Liver (tissue), 9 donors: ENCODE data around the gene FNDC8. TPM values are rescaled to one million over a fixed set of nuclear protein-coding genes. Genes with fewer than 3 reads are reported as not detected.

Experiments
- DNase-seq: peaks from one replicate; pipeline ENCODE4 v3.0.0-alpha.2; 2017; ENCODE audit warnings: low spot score
- H3K27ac ChIP-seq, 2 donors: one replicate each; pipeline ENCODE4 v1.7.0; 2013; ENCODE audit warnings: inconsistent platforms in 2 of 2, low read length in 2 of 2, control low read depth in 1 of 2, low read depth in 1 of 2, mild to moderate bottlenecking in 1 of 2
- H3K27me3 ChIP-seq, 4 donors: one replicate each; pipeline versions ENCODE4 v1.6.1 to v1.7.0; 2013; ENCODE audit warnings: low read length in 3 of 4, inconsistent platforms in 1 of 4, mild to moderate bottlenecking in 1 of 4, moderate library complexity in 1 of 4; ENCODE audit not compliant: control insufficient read depth in 4 of 4, insufficient read depth in 4 of 4
- H3K36me3 ChIP-seq, 4 donors: one replicate each; pipeline versions ENCODE4 v1.6.1 to v1.7.0; 2013; ENCODE audit warnings: low read length in 3 of 4, mild to moderate bottlenecking in 3 of 4, low read depth in 1 of 4, moderate library complexity in 1 of 4; ENCODE audit not compliant: control insufficient read depth in 4 of 4, insufficient read depth in 3 of 4
- H3K4me1 ChIP-seq, 4 donors: one replicate each; pipeline versions ENCODE4 v1.6.1 to v1.7.0; 2013; ENCODE audit warnings: low read length in 3 of 4, mild to moderate bottlenecking in 3 of 4, moderate library complexity in 1 of 4; ENCODE audit not compliant: control insufficient read depth in 4 of 4, insufficient read depth in 4 of 4
- H3K4me3 ChIP-seq, 3 donors: one replicate each; pipeline versions ENCODE4 v1.6.1 to v1.7.0; 2013; ENCODE audit warnings: low read length in 3 of 3, control low read depth in 1 of 3, low read depth in 1 of 3, mild to moderate bottlenecking in 1 of 3
- H3K9ac ChIP-seq, 2 donors: one replicate each; pipeline ENCODE4 v1.7.0; 2013; ENCODE audit warnings: low read length in 2 of 2, mild to moderate bottlenecking in 2 of 2, moderate library complexity in 2 of 2, control low read depth in 1 of 2, low read depth in 1 of 2
- H3K9me3 ChIP-seq, 4 donors: one replicate each; pipeline versions ENCODE4 v1.6.1 to v1.7.0; 2013; ENCODE audit warnings: low read length in 3 of 4; ENCODE audit not compliant: control insufficient read depth in 4 of 4
- EGR1 ChIP-seq, 2 donors: IDR thresholded peaks; 2 replicates each; pipeline ENCODE4 v1.6.1; 2016 to 2018; ENCODE audit warnings: antibody characterized with exemption in 2 of 2, low read depth in 2 of 2
- FOXA2 ChIP-seq: IDR thresholded peaks from 2 replicates; pipeline ENCODE4 v1.6.1; 2016; ENCODE audit warnings: antibody characterized with exemption
- GABPA ChIP-seq, 2 donors: IDR thresholded peaks in 1 of 2; conservative IDR thresholded peaks in 1 of 2; 2 replicates each; pipeline ENCODE4 v1.6.1; 2016; ENCODE audit warnings: antibody characterized with exemption in 2 of 2, mild to moderate bottlenecking in 1 of 2, moderate library complexity in 1 of 2
- HNF4A ChIP-seq, 2 donors: conservative IDR thresholded peaks; 2 replicates each; pipeline ENCODE4 v1.6.1; 2016; ENCODE audit warnings: antibody characterized with exemption in 2 of 2, mild to moderate bottlenecking in 2 of 2
- HNF4G ChIP-seq: IDR thresholded peaks from 2 replicates; pipeline ENCODE4 v1.6.1; 2016; ENCODE audit warnings: antibody characterized with exemption
- JUND ChIP-seq, 2 donors: IDR thresholded peaks; 2 replicates each; pipeline ENCODE4 v1.6.1; 2016; ENCODE audit warnings: antibody characterized with exemption in 2 of 2
- NR2F2 ChIP-seq: IDR thresholded peaks from 2 replicates; pipeline ENCODE4 v1.6.1; 2016; ENCODE audit warnings: antibody characterized with exemption
- RAD21 ChIP-seq, 2 donors: IDR thresholded peaks; 2 replicates each; pipeline ENCODE4 v1.6.1; 2016; ENCODE audit warnings: antibody characterized with exemption in 2 of 2, mild to moderate bottlenecking in 2 of 2
- RXRA ChIP-seq, 2 donors: IDR thresholded peaks; 2 replicates each; pipeline ENCODE4 v1.6.1; 2017 to 2018; ENCODE audit warnings: antibody characterized with exemption in 2 of 2, mild to moderate bottlenecking in 1 of 2
- SP1 ChIP-seq: IDR thresholded peaks from 2 replicates; pipeline ENCODE4 v1.6.1; 2018; ENCODE audit warnings: antibody characterized with exemption, mild to moderate bottlenecking
- TAF1 ChIP-seq: conservative IDR thresholded peaks from 2 replicates; pipeline ENCODE4 v1.6.1; 2016; ENCODE audit warnings: antibody characterized with exemption, mild to moderate bottlenecking
- YY1 ChIP-seq: IDR thresholded peaks from 2 replicates; pipeline ENCODE4 v1.6.1; 2016; ENCODE audit warnings: antibody characterized with exemption, mild to moderate bottlenecking
- WGBS: extraction: QIAGEN DNeasy Blood & Tissue Kit; methylation state at CpG from one replicate; pipeline ENCODE4 v1.1.7; 2013; 5-methylcytosine and 5-hydroxymethylcytosine counted together
- polyA plus RNA-seq, 2 donors: library from polyadenylated mRNA; stranded (reverse) in 1 of 2; unstranded in 1 of 2; fragments of 200-250 nt in 1 of 2; fragments of >200 nt in 1 of 2; fragmentation: Nextera tagmentation in 1 of 2; extraction: Ambion mirVana in 1 of 2; gene quantifications; one replicate each; pipeline versions ENCODE4 v1.2.1 to v1.2.3, GENCODE V29; 2013 to 2015
- total RNA-seq, 2 donors: library from RNA; depleted of rRNA; stranded (reverse); fragments of >200 nt; gene quantifications; one replicate each; pipeline ENCODE4 v1.2.3, GENCODE V29; 2014
- TF ChIP-seq, protein P1 (sequence below): IDR thresholded peaks from 2 replicates; pipeline ENCODE4 v1.6.1; 2016; ENCODE audit warnings: antibody characterized with exemption, mild to moderate bottlenecking
- TF ChIP-seq, protein P2 (sequence below): IDR thresholded peaks from 2 replicates; pipeline ENCODE4 v1.6.1; 2016; ENCODE audit warnings: antibody characterized with exemption
- TF ChIP-seq, protein P3 (sequence below): IDR thresholded peaks from 2 replicates; pipeline ENCODE4 v1.6.1; 2016; ENCODE audit warnings: antibody characterized with exemption
- TF ChIP-seq, protein P4 (sequence below): IDR thresholded peaks from 2 replicates; pipeline ENCODE4 v1.6.1; 2016; ENCODE audit warnings: antibody characterized with exemption
- donor health status: healthy.
- donor health status: healthy.
- donor health status: healthy.
- donor health status: healthy.
- donor health status: healthy.

Gene FNDC8
- total and polyA plus RNA-seq, 4 donors: not detected

DNA sequence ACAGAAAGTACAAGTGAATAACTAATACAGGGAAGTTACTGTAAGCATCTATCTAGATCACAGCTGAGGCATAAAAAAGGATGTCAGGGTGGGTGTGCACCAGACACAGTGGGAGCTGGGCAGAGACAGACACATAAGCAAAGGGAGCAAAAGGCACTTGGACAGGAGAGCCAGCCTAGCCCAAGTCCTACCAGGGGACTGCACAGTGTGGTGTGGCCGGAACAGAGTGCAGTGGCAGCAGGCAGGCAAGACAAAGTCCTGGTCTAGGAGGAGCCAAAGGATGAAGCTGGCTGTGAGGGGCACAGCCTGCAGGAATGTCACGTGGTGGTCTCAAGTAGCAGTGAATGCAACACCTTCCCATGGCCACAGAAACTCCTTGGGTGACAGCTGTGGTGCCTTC, 23.6 kb upstream of the FNDC8 start:
- Histone ChIP-seq H3K4me1 (no peaks in the 10 kb centered on the region), H3K27ac (no peak overlapping the region), H3K9me3 (no peaks in the 10 kb centered on the region), H3K9ac (no peak overlapping the region), H3K27me3 (no peaks in the 10 kb centered on the region), H3K4me3 (no peak overlapping the region), H3K36me3 (peaks cover 0 to 22% (median 5%) of the 10 kb centered on the region in 4 donors)
- 93% methylated on average over 2 of the region's 2 CpGs for WGBS
- TF ChIP-seq, protein P1, sequence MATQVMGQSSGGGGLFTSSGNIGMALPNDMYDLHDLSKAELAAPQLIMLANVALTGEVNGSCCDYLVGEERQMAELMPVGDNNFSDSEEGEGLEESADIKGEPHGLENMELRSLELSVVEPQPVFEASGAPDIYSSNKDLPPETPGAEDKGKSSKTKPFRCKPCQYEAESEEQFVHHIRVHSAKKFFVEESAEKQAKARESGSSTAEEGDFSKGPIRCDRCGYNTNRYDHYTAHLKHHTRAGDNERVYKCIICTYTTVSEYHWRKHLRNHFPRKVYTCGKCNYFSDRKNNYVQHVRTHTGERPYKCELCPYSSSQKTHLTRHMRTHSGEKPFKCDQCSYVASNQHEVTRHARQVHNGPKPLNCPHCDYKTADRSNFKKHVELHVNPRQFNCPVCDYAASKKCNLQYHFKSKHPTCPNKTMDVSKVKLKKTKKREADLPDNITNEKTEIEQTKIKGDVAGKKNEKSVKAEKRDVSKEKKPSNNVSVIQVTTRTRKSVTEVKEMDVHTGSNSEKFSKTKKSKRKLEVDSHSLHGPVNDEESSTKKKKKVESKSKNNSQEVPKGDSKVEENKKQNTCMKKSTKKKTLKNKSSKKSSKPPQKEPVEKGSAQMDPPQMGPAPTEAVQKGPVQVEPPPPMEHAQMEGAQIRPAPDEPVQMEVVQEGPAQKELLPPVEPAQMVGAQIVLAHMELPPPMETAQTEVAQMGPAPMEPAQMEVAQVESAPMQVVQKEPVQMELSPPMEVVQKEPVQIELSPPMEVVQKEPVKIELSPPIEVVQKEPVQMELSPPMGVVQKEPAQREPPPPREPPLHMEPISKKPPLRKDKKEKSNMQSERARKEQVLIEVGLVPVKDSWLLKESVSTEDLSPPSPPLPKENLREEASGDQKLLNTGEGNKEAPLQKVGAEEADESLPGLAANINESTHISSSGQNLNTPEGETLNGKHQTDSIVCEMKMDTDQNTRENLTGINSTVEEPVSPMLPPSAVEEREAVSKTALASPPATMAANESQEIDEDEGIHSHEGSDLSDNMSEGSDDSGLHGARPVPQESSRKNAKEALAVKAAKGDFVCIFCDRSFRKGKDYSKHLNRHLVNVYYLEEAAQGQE: no peak
- TF ChIP-seq RXRA (IDR thresholded peaks at IDR 0.05) (no peak), TAF1 (no peak), YY1 (no peak), RAD21 (IDR thresholded peaks at IDR 0.05) (no peak), HNF4A (conservative IDR thresholded peaks at IDR 0.05) (no peak), SP1 (no peak), FOXA2 (no peak), NR2F2 (no peak), HNF4G (no peak), JUND (IDR thresholded peaks at IDR 0.05) (no peak), GABPA (IDR thresholded peaks at IDR 0.05 in 1 of 2, conservative IDR thresholded peaks at IDR 0.05 in 1 of 2) (no peak), EGR1 (IDR thresholded peaks at IDR 0.05; ENCODE audit: low read depth in 2 of 2) (no peak)
- TF ChIP-seq, protein P2, sequence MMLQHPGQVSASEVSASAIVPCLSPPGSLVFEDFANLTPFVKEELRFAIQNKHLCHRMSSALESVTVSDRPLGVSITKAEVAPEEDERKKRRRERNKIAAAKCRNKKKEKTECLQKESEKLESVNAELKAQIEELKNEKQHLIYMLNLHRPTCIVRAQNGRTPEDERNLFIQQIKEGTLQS: no peak
- TF ChIP-seq, protein P3, sequence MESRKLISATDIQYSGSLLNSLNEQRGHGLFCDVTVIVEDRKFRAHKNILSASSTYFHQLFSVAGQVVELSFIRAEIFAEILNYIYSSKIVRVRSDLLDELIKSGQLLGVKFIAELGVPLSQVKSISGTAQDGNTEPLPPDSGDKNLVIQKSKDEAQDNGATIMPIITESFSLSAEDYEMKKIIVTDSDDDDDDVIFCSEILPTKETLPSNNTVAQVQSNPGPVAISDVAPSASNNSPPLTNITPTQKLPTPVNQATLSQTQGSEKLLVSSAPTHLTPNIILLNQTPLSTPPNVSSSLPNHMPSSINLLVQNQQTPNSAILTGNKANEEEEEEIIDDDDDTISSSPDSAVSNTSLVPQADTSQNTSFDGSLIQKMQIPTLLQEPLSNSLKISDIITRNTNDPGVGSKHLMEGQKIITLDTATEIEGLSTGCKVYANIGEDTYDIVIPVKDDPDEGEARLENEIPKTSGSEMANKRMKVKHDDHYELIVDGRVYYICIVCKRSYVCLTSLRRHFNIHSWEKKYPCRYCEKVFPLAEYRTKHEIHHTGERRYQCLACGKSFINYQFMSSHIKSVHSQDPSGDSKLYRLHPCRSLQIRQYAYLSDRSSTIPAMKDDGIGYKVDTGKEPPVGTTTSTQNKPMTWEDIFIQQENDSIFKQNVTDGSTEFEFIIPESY: no peak
- TF ChIP-seq, protein P4, sequence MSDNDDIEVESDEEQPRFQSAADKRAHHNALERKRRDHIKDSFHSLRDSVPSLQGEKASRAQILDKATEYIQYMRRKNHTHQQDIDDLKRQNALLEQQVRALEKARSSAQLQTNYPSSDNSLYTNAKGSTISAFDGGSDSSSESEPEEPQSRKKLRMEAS: no peak
- no peak for DNase-seq

DNA sequence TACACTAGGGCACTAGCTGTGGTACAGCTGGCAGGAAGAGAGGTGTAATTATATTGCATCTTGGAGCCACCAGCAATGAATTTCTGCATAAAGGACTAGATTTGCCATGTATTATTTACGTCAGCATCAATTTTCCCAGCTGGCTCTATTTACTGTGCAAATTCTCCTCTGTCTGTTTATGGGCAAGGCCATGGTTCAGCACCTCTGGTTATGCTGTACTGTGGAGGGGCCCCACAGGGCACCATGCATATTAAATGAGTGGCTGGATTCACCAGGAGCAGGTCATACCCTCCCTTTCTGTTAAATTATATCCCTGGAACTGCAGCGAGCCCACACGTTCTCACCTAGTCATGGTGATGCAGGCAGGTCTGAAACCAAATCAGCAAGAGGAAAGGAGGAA, 21.5 kb upstream of the FNDC8 start:
- DNase-seq: no peak
- Histone ChIP-seq H3K9me3 (no peaks in the 10 kb centered on the region), H3K27me3 (no peaks in the 10 kb centered on the region), H3K27ac (no peak overlapping the region), H3K9ac (no peak overlapping the region), H3K4me1 (no peaks in the 10 kb centered on the region), H3K36me3 (peaks cover 2 to 25% (median 6%) of the 10 kb centered on the region in 4 donors), H3K4me3 (no peak overlapping the region)
- 91% methylated on average over 3 of the region's 3 CpGs for WGBS
- TF ChIP-seq, protein P1: no peak
- TF ChIP-seq, protein P2: no peak
